ENCODE measurements around the gene PTK6.

The PTK6 gene

GRCh38 chr20:63507083-63507743 is 30.0 kb downstream of the PTK6 start:
- no peak for DNase-seq (ENCODE audit: low read depth)
- no peak overlapping the region for H3K4me3 ChIP-seq (ENCODE audit: control insufficient read depth, low read depth, low read length)
- no peak for TF ChIP-seq CTCF (IDR thresholded peaks at IDR 0.05; ENCODE audit: control insufficient read depth, insufficient read depth, low read depth, low read length, missing control alignments)

GRCh38 chr20:63505723-63506122 is 31.5 kb downstream of the PTK6 start:
- H3K4me3 ChIP-seq (ENCODE audit: control insufficient read depth, low read depth, low read length), result no peak overlapping the region
- no peak for DNase-seq (ENCODE audit: low read depth)
- no peak for TF ChIP-seq CTCF (IDR thresholded peaks at IDR 0.05; ENCODE audit: control insufficient read depth, insufficient read depth, low read depth, low read length, missing control alignments)

GRCh38 chr20:63505281-63505680 is 31.9 kb downstream of the PTK6 start:
- no peak for DNase-seq (ENCODE audit: low read depth)
- H3K4me3 ChIP-seq (ENCODE audit: control insufficient read depth, low read depth, low read length), result no peak overlapping the region
- no peak for TF ChIP-seq CTCF (IDR thresholded peaks at IDR 0.05; ENCODE audit: control insufficient read depth, insufficient read depth, low read depth, low read length, missing control alignments)

GRCh38 chr20:63504642-63505041 is 32.5 kb downstream of the PTK6 start:
- TF ChIP-seq CTCF (IDR thresholded peaks at IDR 0.05; ENCODE audit: control insufficient read depth, insufficient read depth, low read depth, low read length, missing control alignments), result no peak
- no peak overlapping the region for H3K4me3 ChIP-seq (ENCODE audit: control insufficient read depth, low read depth, low read length)
- DNase-seq (ENCODE audit: low read depth), result no peak

- H3K4me3 ChIP-seq (ENCODE audit: control insufficient read depth, low read depth, low read length), result no peak overlapping the region
- no peak for DNase-seq (ENCODE audit: low read depth)
- no peak for TF ChIP-seq CTCF (IDR thresholded peaks at IDR 0.05; ENCODE audit: control insufficient read depth, insufficient read depth, low read depth, low read length, missing control alignments)
These were observed 33.7 kb downstream of the PTK6 start for GRCh38 chr20:63503524-63503923.

- no peak overlapping the region for H3K4me3 ChIP-seq (ENCODE audit: control insufficient read depth, low read depth, low read length)
- no peak for DNase-seq (ENCODE audit: low read depth)
- no peak for TF ChIP-seq CTCF (IDR thresholded peaks at IDR 0.05; ENCODE audit: control insufficient read depth, insufficient read depth, low read depth, low read length, missing control alignments)
These were observed 34.5 kb downstream of the PTK6 start for GRCh38 chr20:63502671-63503172.
